Natural killer cell (primary cell): Measurements from ENCODE around the gene WDR45. TPM values are rescaled to one million over a fixed set of nuclear protein-coding genes. Genes with fewer than 3 reads are reported as not detected.

ENCODE experiments used
- ATAC-seq, 3 donors: fragments of 150-1000 bp in 2 of 3; fragments of 200-7000 bp in 1 of 3; cut with Tn5 transposase; 1 replicate in 1 of 3; 2 replicates in 2 of 3; pipeline ENCODE4 v1.10.0; 2021; ENCODE audit warnings: mild to moderate bottlenecking in 2 of 3, moderate library complexity in 2 of 3
- DNase-seq, 2 donors: peaks; one replicate each; pipeline versions ENCODE4 v3.0.0 to v3.0.0-alpha.2; 2013 to 2021; ENCODE audit warnings: mixed read lengths in 1 of 2
- H3K27ac ChIP-seq: one replicate; pipeline ENCODE4 v1.5.1; 2013; ENCODE audit warnings: mild to moderate bottlenecking, low read length
- H3K27me3 ChIP-seq: one replicate; pipeline ENCODE4 v1.6.1; 2013; ENCODE audit warnings: low read length; ENCODE audit not compliant: control insufficient read depth, insufficient read depth
- H3K36me3 ChIP-seq: one replicate; pipeline ENCODE4 v1.6.1; 2013; ENCODE audit warnings: low read length; ENCODE audit not compliant: control insufficient read depth, insufficient read depth
- H3K4me1 ChIP-seq: one replicate; pipeline ENCODE4 v1.6.1; 2013; ENCODE audit warnings: low read length; ENCODE audit not compliant: control insufficient read depth, insufficient read depth
- H3K4me3 ChIP-seq: one replicate; pipeline ENCODE4 v1.5.1; 2013; ENCODE audit warnings: low read length
- H3K9me3 ChIP-seq: one replicate; pipeline ENCODE4 v1.6.1; 2013; ENCODE audit warnings: low read length; ENCODE audit not compliant: control insufficient read depth, insufficient read depth
- H3K27ac Mint-ChIP-seq, 2 donors: one replicate each; pipeline ENCODE4 v1.8.0; 2022; ENCODE audit warnings: mild to moderate bottlenecking in 2 of 2, mixed read lengths in 2 of 2, moderate library complexity in 1 of 2
- H3K27me3 Mint-ChIP-seq, 2 donors: one replicate each; pipeline ENCODE4 v1.8.0; 2022; ENCODE audit warnings: low read depth in 2 of 2, mixed read lengths in 2 of 2
- H3K36me3 Mint-ChIP-seq: one replicate; pipeline ENCODE4 v1.8.0; 2022; ENCODE audit warnings: mixed read lengths
- H3K4me1 Mint-ChIP-seq, 2 donors: one replicate each; pipeline ENCODE4 v1.8.0; 2022; ENCODE audit warnings: mixed read lengths in 2 of 2
- H3K4me3 Mint-ChIP-seq: one replicate; pipeline ENCODE4 v1.8.0; 2022; ENCODE audit warnings: mild to moderate bottlenecking, moderate library complexity, mixed read lengths
- H3K9me3 Mint-ChIP-seq, 2 donors: one replicate each; pipeline ENCODE4 v1.8.0; 2022; ENCODE audit warnings: mixed read lengths in 2 of 2
- CTCF ChIP-seq: fragments of 200-600 bp; IDR thresholded peaks from one replicate; pipeline ENCODE4 v1.8.0; 2022; ENCODE audit warnings: antibody characterized with exemption
- WGBS: methylation state at CpG from one replicate; pipeline ENCODE4 v1.1.7; 2013; ENCODE audit warnings: missing lambda C conversion rate; ENCODE audit not compliant: insufficient coverage; 5-methylcytosine and 5-hydroxymethylcytosine counted together
- intact Hi-C: fragments of 100-400 bp; cut with micrococcal nuclease; formaldehyde crosslinking; loops from one replicate; pipeline ENCODE4 v1.14.2; 2022
- total RNA-seq, 4 donors: library from RNA; stranded (reverse); fragments of 120-200 nt in 1 of 4; gene quantifications; one replicate each; pipeline versions ENCODE4 v1.2.3 to v1.2.4, GENCODE V29; 2013 to 2022

WDR45 gene
- total RNA-seq, 3 donors from 2014 or later (not counting 1 experiment from before 2014, with no cell fraction given), result 116 to 142 (median 134) TPM

GRCh38 chrX:49053223-49054072, 26.2 kb downstream of the WDR45 start:
- H3K27me3 Mint-ChIP-seq, result peaks cover 0 to 3% of the 10 kb centered on the region in 2 donors
- peak overlapping the region; percentile 64 to 93 for H3K27ac Mint-ChIP-seq
- H3K4me3 Mint-ChIP-seq, result peak overlapping the region; percentile 79
- peaks cover 7 to 29% of the 10 kb centered on the region in 2 donors for H3K4me1 Mint-ChIP-seq
- Histone ChIP-seq H3K4me1 (peaks cover 19% of the 10 kb centered on the region), H3K27ac (peak overlapping the region; percentile 87), H3K36me3 (no peaks in the 10 kb centered on the region), H3K9me3 (no peaks in the 10 kb centered on the region), H3K4me3 (peak overlapping the region; percentile 46), H3K27me3 (no peaks in the 10 kb centered on the region)
- intact Hi-C loops, result no loop called here
- ATAC-seq (peak; percentile 81 to 88 (median 83)), DNase-seq (peak; percentile 59 to 78)
- WGBS, result under 1% methylated on average over 73 of the region's 79 CpGs
- no peaks in the 10 kb centered on the region for H3K9me3 Mint-ChIP-seq
- H3K36me3 Mint-ChIP-seq, result no peaks in the 10 kb centered on the region
- no peak for TF ChIP-seq CTCF

- peaks cover 33% of the 10 kb centered on the region for H3K4me1 ChIP-seq
- Mint-ChIP-seq H3K4me1 (peaks cover 18 to 33% of the 10 kb centered on the region in 2 donors), H3K36me3 (no peaks in the 10 kb centered on the region), H3K4me3 (peak overlapping the region; percentile 86), H3K9me3 (no peaks in the 10 kb centered on the region), H3K27ac (peak overlapping the region; percentile 89 to 92), H3K27me3 (no peaks in the 10 kb centered on the region)
- TF ChIP-seq CTCF, result peak; percentile 0
- H3K4me3 ChIP-seq, result peak overlapping the region; percentile 2
- no peaks in the 10 kb centered on the region for H3K9me3 ChIP-seq
- DNase-seq, result no peak
- 14% methylated on average over 9 of the region's 13 CpGs for WGBS
- H3K36me3 ChIP-seq, result peaks cover 6% of the 10 kb centered on the region
- no peaks in the 10 kb centered on the region for H3K27me3 ChIP-seq
- ATAC-seq, result no peak
- H3K27ac ChIP-seq, result peak overlapping the region; percentile 70
- intact Hi-C loops, result loop anchor here (1.0 to 5.0 kb wide), 3 partner anchors 41 to 127 kb away; partner anchors contain the start of genes GRIPAP1 and PIM2
Observed at GRCh38 chrX:49043987-49044281, 35.8 kb downstream of the WDR45 start.

- WGBS, result 0% methylated on average over 52 of the region's 67 CpGs
- Mint-ChIP-seq H3K27me3 (no peaks in the 10 kb centered on the region), H3K27ac (peak within 1 kb of the TSS; percentile 89 to 92), H3K4me1 (peaks cover 23 to 33% of the 10 kb centered on the region in 2 donors), H3K36me3 (no peaks in the 10 kb centered on the region), H3K9me3 (no peaks in the 10 kb centered on the region), H3K4me3 (peak within 1 kb of the TSS; percentile 86)
- Histone ChIP-seq H3K27me3 (no peaks in the 10 kb centered on the region), H3K4me3 (peak within 1 kb of the TSS; percentile 66), H3K27ac (peak within 1 kb of the TSS; percentile 94), H3K4me1 (peaks cover 33% of the 10 kb centered on the region), H3K36me3 (peaks cover 10% of the 10 kb centered on the region), H3K9me3 (no peaks in the 10 kb centered on the region)
- peak; percentile 30 for TF ChIP-seq CTCF
- DNase-seq (peak; percentile 90 to 97), ATAC-seq (peak; percentile 86 to 95 (median 86))
- intact Hi-C loops, result loop anchor here (1.0 to 5.0 kb wide), 3 partner anchors 41 to 126 kb away; partner anchors contain the start of genes GRIPAP1 and PIM2
Observed at GRCh38 chrX:49043220-49043986, 36.3 kb downstream of the WDR45 start, which contains the start of gene TFE3. TFE3 (minus strand) TSS chrX:49043357; CDS start chrX:49043226, 131 bp downstream.
